ENCODE measurements around the gene DEPDC7.

DNA sequence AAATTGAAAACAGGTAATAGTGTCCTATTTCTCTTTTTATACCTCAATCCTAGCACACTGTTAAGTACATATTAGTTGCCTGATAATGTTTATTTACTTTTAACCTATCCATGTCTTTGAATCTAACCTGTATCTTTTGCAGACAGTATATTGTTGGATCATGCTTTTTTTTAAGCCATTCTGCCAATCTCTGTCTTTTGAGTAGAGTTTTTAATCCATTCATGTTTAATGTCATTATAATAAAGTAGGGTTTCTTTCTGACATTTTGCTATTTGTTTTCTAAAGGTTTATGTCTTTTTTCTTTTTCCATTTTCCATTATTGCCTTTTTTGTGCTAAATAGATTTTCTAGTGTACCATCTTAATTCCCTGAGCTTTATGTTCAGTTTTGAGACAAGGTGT is 23.8 kb upstream of the DEPDC7 start:
- TF ChIP-seq, protein P1, sequence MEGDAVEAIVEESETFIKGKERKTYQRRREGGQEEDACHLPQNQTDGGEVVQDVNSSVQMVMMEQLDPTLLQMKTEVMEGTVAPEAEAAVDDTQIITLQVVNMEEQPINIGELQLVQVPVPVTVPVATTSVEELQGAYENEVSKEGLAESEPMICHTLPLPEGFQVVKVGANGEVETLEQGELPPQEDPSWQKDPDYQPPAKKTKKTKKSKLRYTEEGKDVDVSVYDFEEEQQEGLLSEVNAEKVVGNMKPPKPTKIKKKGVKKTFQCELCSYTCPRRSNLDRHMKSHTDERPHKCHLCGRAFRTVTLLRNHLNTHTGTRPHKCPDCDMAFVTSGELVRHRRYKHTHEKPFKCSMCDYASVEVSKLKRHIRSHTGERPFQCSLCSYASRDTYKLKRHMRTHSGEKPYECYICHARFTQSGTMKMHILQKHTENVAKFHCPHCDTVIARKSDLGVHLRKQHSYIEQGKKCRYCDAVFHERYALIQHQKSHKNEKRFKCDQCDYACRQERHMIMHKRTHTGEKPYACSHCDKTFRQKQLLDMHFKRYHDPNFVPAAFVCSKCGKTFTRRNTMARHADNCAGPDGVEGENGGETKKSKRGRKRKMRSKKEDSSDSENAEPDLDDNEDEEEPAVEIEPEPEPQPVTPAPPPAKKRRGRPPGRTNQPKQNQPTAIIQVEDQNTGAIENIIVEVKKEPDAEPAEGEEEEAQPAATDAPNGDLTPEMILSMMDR (IDR thresholded peaks at IDR 0.05; ENCODE audit: low read depth, low read length), result no peak
- TF ChIP-seq, protein P2, sequence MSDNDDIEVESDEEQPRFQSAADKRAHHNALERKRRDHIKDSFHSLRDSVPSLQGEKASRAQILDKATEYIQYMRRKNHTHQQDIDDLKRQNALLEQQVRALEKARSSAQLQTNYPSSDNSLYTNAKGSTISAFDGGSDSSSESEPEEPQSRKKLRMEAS (IDR thresholded peaks at IDR 0.05; ENCODE audit: low read depth, low read length), result no peak
- no peak for TF ChIP-seq POLR2A (IDR thresholded peaks at IDR 0.05; ENCODE audit: extremely low read depth, insufficient read length)
- TF ChIP-seq MYC (IDR thresholded peaks at IDR 0.05; ENCODE audit: low read depth, low read length), result no peak

All from NB4 (cell line).